Measurements from ENCODE around the gene WWC1.

WWC1 gene

DNA sequence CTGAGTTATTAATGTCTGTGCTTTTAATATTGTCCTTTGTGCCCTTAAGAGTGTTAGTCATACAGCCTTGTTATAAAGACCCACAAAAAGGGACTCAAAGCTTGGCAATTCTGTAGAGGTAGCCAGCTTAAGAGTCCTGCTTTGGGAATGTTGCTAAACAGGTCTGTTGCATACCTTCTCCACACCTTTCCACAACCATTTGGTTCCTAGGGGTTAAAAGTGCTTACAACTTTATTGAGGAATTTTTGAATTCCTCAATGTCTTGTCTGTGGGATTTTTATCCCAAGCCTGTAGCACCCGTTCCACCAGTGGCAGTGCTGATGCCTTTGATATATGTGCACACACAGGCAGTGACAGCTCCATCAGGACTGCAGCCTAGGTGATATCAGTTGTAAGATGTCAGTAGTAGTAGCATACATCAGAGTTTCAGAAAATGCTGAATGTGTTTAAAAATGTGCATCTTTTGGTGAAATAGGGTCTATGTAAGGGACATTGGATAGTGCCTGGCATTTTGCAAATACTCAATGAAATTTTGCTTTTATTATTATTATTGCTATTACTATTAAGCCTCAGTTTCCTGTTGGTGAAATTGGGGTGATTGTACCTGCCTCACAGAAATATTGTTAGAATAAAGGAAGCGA, 68.5 kb downstream of the WWC1 start:
- Mint-ChIP-seq H3K4me3 (no peak overlapping the region), H3K36me3 (ENCODE audit: low read depth) (no peaks in the 10 kb centered on the region)
- TF ChIP-seq, protein P1, sequence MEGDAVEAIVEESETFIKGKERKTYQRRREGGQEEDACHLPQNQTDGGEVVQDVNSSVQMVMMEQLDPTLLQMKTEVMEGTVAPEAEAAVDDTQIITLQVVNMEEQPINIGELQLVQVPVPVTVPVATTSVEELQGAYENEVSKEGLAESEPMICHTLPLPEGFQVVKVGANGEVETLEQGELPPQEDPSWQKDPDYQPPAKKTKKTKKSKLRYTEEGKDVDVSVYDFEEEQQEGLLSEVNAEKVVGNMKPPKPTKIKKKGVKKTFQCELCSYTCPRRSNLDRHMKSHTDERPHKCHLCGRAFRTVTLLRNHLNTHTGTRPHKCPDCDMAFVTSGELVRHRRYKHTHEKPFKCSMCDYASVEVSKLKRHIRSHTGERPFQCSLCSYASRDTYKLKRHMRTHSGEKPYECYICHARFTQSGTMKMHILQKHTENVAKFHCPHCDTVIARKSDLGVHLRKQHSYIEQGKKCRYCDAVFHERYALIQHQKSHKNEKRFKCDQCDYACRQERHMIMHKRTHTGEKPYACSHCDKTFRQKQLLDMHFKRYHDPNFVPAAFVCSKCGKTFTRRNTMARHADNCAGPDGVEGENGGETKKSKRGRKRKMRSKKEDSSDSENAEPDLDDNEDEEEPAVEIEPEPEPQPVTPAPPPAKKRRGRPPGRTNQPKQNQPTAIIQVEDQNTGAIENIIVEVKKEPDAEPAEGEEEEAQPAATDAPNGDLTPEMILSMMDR (IDR thresholded peaks at IDR 0.05), result no peak

DNA sequence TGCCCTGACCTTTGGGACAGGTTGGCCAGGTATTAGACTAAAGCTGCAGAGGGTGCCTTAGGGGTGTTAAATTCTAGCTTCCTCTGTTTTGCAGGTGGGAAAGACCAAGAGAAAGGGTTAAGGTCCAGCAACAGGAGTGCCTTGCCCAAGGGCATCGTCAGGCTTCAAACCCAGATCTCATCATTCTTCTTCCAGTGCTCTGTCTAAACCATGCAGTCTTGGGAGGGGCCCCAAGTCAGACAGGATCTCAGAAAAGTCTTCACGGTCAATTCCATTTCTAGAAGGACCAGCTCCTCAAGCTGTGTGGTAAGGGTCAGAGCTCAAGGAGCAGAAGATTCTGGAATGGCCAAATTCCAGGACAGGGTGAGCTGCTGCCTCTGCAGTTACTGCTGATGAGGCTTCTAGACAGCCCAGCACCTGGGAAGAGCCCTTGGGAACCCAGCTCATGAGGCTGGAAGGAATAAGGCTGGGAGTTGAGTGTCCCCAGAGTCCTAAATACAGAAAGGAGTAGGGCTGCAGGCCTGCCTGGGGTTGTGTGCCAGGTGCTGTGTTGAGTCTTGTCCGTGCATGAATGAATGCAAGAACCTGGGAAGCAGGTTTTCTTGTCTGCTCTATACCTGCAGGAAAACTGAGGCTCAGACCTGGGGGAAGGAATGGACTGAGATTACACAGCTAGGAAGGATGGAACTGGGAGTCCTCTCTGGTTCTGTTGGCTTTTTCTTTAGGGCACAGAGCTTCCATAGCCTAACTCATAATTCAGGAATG, 69.3 kb downstream of the WWC1 start:
- no peak overlapping the region for H3K4me3 Mint-ChIP-seq
- peaks cover 31% of the 10 kb centered on the region for H3K27me3 Mint-ChIP-seq (ENCODE audit: low read depth, poor library complexity)
- DNase-seq, result no peak
- H3K4me1 Mint-ChIP-seq, result peaks cover 36% of the 10 kb centered on the region
- no peaks in the 10 kb centered on the region for H3K9me3 Mint-ChIP-seq
- no peaks in the 10 kb centered on the region for H3K36me3 Mint-ChIP-seq (ENCODE audit: low read depth)
- TF ChIP-seq, protein P1 (IDR thresholded peaks at IDR 0.05), result no peak
- H3K27ac Mint-ChIP-seq, result peak overlapping the region; percentile 69

More for the DNA sequence above, 68.5 kb downstream of the WWC1 start:
- DNase-seq, result no peak
- Mint-ChIP-seq H3K27ac (no peak overlapping the region), H3K27me3 (ENCODE audit: low read depth, poor library complexity) (peaks cover 31% of the 10 kb centered on the region), H3K9me3 (no peaks in the 10 kb centered on the region), H3K4me1 (peaks cover 38% of the 10 kb centered on the region)

DNA sequence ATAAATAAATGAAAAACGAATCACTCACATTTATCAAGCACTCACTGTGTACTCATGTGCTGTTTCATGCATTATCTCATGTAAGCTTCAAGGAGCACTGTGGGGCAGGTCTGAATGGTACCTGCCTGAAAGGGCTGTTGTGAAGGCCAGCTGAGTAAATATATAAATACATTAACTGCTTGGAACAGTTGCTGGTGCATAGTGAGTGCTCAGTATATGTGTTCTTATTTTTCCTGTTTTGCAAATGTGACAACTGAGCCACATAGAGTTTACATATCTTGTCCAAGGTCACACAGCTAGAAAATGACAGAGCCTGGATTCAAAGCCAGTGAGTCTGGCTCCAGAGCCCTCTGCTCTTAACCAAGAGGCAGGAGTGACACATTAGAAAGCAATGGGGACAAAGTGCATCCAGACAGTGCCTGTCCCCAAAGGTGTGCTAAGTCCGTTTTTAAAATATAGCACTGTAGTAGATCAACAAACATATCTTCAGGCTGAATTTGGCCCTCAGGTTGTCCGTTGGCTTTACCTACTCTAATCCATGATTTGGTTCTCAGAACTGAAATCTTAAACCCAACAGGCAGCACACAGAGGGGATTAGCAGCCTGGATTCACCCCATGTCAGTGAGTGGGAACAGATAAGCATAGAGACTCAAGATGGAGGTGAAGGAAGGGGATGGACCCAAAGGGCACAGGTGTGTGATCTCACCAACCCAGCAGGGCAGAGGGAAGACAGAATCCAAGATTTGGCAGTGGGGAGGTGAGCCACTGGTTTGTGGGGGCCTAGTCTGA, 70.8 kb downstream of the WWC1 start:
- Mint-ChIP-seq H3K9me3 (no peaks in the 10 kb centered on the region), H3K4me1 (peaks cover 25% of the 10 kb centered on the region), H3K27ac (no peak overlapping the region), H3K27me3 (ENCODE audit: low read depth, poor library complexity) (peaks cover 23% of the 10 kb centered on the region), H3K4me3 (no peak overlapping the region), H3K36me3 (ENCODE audit: low read depth) (no peaks in the 10 kb centered on the region)
- DNase-seq, result no peak
- TF ChIP-seq, protein P1 (IDR thresholded peaks at IDR 0.05), result no peak

DNA sequence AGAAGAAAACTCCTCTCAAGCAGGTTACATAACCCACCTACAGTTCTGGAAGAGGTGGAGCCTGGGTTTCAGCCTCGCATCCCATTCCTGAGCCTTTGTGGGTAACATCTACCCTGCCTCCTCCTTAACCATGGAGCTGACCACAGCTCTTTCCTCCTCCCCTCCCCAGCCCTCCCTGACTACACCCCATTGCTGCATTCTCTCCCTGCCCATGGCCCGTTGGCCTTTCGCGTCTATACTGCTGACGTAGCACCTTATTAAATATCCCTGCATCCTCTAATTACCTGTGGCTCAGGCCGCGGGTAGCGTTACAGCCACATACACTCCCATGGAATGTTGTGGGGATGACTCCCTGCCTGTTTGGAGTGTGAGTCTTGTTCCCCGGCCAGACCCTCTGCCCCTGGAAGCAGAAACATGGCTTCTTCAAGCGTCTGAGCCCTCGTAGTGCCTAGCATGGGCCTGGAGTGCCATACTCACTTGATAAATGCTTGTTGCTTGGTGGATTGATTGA, 72.8 kb downstream of the WWC1 start:
- Mint-ChIP-seq H3K27ac (no peak overlapping the region), H3K4me1 (peaks cover 25% of the 10 kb centered on the region), H3K27me3 (ENCODE audit: low read depth, poor library complexity) (peaks cover 15% of the 10 kb centered on the region), H3K9me3 (no peaks in the 10 kb centered on the region), H3K36me3 (ENCODE audit: low read depth) (no peaks in the 10 kb centered on the region), H3K4me3 (no peak overlapping the region)
- no peak for DNase-seq
- TF ChIP-seq, protein P1 (IDR thresholded peaks at IDR 0.05), result no peak

DNA sequence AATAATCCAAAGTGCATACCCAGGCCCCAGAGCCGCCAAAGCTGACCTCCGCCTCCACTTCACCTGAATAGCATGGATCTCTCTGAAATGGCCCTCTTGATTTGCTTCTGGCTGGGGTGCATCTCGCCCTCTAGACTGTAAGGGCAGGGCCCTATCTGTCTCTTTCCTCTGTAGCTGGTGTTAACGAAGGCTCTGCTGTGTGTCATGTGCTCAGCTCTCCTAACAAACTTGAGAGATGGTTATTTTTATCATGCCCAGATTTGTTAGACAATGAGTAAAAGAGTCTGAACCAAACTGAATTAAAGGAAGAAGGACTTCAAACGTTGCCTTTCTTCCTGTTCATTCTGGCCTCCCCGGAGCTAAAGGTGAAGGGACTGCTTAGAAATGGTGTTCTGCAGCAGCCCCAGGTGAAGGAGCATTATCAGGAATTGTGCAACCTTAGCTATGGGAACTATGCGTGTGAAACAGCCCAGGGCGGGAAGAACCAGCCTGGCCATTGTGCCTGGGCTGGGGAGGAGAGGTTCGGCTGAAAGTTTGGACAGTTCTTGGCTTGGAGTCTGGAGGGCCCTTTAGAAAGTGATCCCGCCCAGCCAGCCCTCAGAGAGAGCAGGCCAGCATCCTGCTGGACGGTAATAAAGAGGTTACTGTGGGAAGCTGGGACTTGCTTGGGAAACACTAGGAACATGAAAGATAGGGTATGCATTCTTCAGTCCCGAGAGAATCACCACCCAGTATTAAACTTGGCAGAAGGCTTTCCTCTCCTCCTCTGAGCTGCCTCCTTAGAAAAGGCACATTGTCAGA, 73.5 kb downstream of the WWC1 start:
- TF ChIP-seq, protein P1 (IDR thresholded peaks at IDR 0.05), result no peak
- Mint-ChIP-seq H3K36me3 (ENCODE audit: low read depth) (no peaks in the 10 kb centered on the region), H3K9me3 (no peaks in the 10 kb centered on the region), H3K27me3 (ENCODE audit: low read depth, poor library complexity) (peaks cover 18% of the 10 kb centered on the region), H3K27ac (no peak overlapping the region), H3K4me1 (peaks cover 25% of the 10 kb centered on the region), H3K4me3 (no peak overlapping the region)
- peak; percentile 13 for DNase-seq
